ENCODE data around the gene RPP38. TPM values are rescaled to one million over a fixed set of nuclear protein-coding genes. Genes with fewer than 3 reads are reported as not detected.

Gene RPP38
- total RNA-seq, 2 experiments from 2014 or later: 14.6 to 17.6 TPM

- POLR2A ChIA-PET: no interaction called here
- Mint-ChIP-seq H3K36me3 (peaks cover 7% of the 10 kb centered on the region), H3K4me1 (peaks cover 9% of the 10 kb centered on the region), H3K27me3 (no peaks in the 10 kb centered on the region), H3K9me3 (peaks cover 1% of the 10 kb centered on the region), H3K27ac (no peak overlapping the region), H3K4me3 (no peak overlapping the region)
- DNase-seq: no peak
- ATAC-seq (ENCODE audit: low read depth): no peak
Measured at GRCh38 chr10:15147594-15148392, 50.6 kb downstream of the RPP38 start.

- peaks cover 7% of the 10 kb centered on the region for H3K36me3 Mint-ChIP-seq
- no peak for DNase-seq
- H3K4me1 Mint-ChIP-seq: peaks cover 8% of the 10 kb centered on the region
- no peak for ATAC-seq (ENCODE audit: low read depth)
- H3K4me3 Mint-ChIP-seq: no peak overlapping the region
- H3K27me3 Mint-ChIP-seq: no peaks in the 10 kb centered on the region
- no peaks in the 10 kb centered on the region for H3K9me3 Mint-ChIP-seq
- POLR2A ChIA-PET: no interaction called here
- H3K27ac Mint-ChIP-seq: no peak overlapping the region
Measured at GRCh38 chr10:15149042-15149771, 52.1 kb downstream of the RPP38 start.

DNA sequence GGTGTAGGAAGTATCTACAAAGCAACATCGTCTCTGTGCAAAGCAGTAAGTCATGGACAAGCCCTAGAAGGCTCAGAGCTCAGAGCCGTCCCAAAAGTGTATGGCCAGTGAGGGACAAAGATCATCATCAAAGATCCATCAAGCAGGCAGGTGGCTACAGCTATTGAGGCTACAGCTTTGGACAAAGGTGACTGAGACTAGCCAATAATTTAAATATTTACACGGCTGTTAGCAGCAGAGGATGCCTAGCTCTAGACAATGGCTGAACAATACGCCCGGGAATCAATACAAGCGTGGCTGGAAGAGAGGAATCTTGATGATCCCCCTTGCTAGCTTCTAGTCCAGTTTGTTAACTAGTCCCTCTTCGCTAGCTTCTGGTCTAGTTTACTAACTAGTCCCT, 53.4 kb downstream of the RPP38 start:
- H3K9me3 Mint-ChIP-seq: no peaks in the 10 kb centered on the region
- no peaks in the 10 kb centered on the region for H3K27me3 Mint-ChIP-seq
- ATAC-seq (ENCODE audit: low read depth): no peak
- H3K36me3 Mint-ChIP-seq: peaks cover 8% of the 10 kb centered on the region
- DNase-seq: no peak
- H3K27ac Mint-ChIP-seq: no peak overlapping the region
- peaks cover 4% of the 10 kb centered on the region for H3K4me1 Mint-ChIP-seq
- H3K4me3 Mint-ChIP-seq: no peak overlapping the region
- POLR2A ChIA-PET: interaction anchor here (0.7 kb wide), 1 partner anchor 1879 kb away, joined by 4 read pairs; no protein-coding TSS in a partner anchor

DNA sequence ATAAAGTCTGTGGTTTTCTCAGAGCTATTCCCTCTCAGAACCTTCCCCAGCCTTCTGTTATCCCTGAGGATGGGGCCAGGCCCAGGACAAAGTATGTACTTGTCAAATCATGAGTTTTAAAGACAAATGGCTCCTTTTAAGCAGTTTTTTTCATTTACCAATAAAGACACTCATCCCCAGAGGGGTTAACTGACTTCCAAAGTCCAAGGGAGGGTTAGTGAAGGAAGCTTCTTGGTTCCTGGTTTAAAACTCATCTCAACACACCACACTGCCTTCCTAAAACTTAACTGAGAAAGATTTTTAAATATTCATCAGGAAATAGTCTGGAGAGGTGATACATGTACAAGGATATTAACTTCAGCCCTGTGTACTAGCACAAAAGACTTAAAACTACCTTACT, 55.4 kb downstream of the RPP38 start:
- H3K9me3 Mint-ChIP-seq: no peaks in the 10 kb centered on the region
- DNase-seq (no peak), ATAC-seq (ENCODE audit: low read depth) (no peak)
- no peak overlapping the region for H3K4me3 Mint-ChIP-seq
- H3K27me3 Mint-ChIP-seq: no peaks in the 10 kb centered on the region
- peaks cover 14% of the 10 kb centered on the region for H3K36me3 Mint-ChIP-seq
- H3K4me1 Mint-ChIP-seq: no peaks in the 10 kb centered on the region
- POLR2A ChIA-PET: no interaction called here
- H3K27ac Mint-ChIP-seq: no peak overlapping the region

Other genes with a start within 250 kb of the RPP38 start
- 10 to 100 TPM; 19.4 to 22.3 TPM for gene SUV39H2, start 218.5 kb upstream of the RPP38 start, total RNA-seq
- 10 to 100 TPM; 47.1 to 47.7 TPM for gene DCLRE1C, start 143.3 kb upstream of the RPP38 start, total RNA-seq
- under 1 TPM; 0.78 to 0.88 TPM for gene MEIG1, start 138.0 kb upstream of the RPP38 start, total RNA-seq
- gene OLAH, start 53.4 kb upstream of the RPP38 start, total RNA-seq: under 1 TPM; 0.45 to 0.61 TPM
- 1 to 10 TPM; 1.5 to 1.8 TPM for gene ACBD7, start 8.6 kb upstream of the RPP38 start, total RNA-seq
- 10 to 100 TPM; 56.1 to 59.2 TPM for gene NMT2, start 71.3 kb downstream of the RPP38 start, total RNA-seq

Measured in activated naive CD8-positive, alpha-beta T cell treated with anti-CD3 and anti-CD28 coated beads, Interleukin-2, amount 10 ng/mL, durations not matched to agents 7 days and 5 days (primary cell).